Mesenchymal stem cell (in vitro differentiated cells and primary cell): ENCODE results near the gene CYP19A1.
"Not testable (repeated sequence)": the region's sequence is repeated elsewhere in the genome, so short reads cannot be mapped to it uniquely, and the experiment has no call there.

Source experiments
- DNase-seq: peaks from one replicate; pipeline ENCODE4 v3.0.0-alpha.2; 2013
- H2AFZ ChIP-seq: one replicate; pipeline ENCODE4 v1.6.1; 2013; ENCODE audit warnings: low read depth, mild to moderate bottlenecking, control low read depth, inconsistent platforms, low read length, moderate library complexity
- H2AK5ac ChIP-seq: 2 replicates; pipeline ENCODE4 v1.6.1; 2013; ENCODE audit warnings: low read length, moderate library complexity, mild to moderate bottlenecking, inconsistent platforms; ENCODE audit not compliant: severe bottlenecking
- H2BK120ac ChIP-seq: one replicate; pipeline ENCODE4 v1.6.1; 2013; ENCODE audit warnings: low read depth, mild to moderate bottlenecking, inconsistent platforms, low read length, moderate library complexity
- H2BK12ac ChIP-seq, 2 experiments: one replicate each; pipeline ENCODE4 v1.6.1; 2013; ENCODE audit warnings: inconsistent platforms in 2 of 2, low read length in 2 of 2, mild to moderate bottlenecking in 2 of 2, moderate library complexity in 2 of 2, control low read depth in 1 of 2
- H2BK15ac ChIP-seq: one replicate; pipeline ENCODE4 v1.6.1; 2013; ENCODE audit warnings: mild to moderate bottlenecking, low read depth, inconsistent platforms; ENCODE audit not compliant: poor library complexity, severe bottlenecking
- H2BK5ac ChIP-seq: 2 replicates; pipeline ENCODE4 v1.6.1; 2013; ENCODE audit warnings: low read depth, mild to moderate bottlenecking, low read length, control low read depth, inconsistent platforms; ENCODE audit not compliant: poor library complexity, severe bottlenecking
- H3K14ac ChIP-seq, 2 experiments: one replicate each; pipeline ENCODE4 v1.6.1; 2013; ENCODE audit warnings: inconsistent platforms in 2 of 2, low read length in 2 of 2, control low read depth in 1 of 2, mild to moderate bottlenecking in 1 of 2, moderate library complexity in 1 of 2
- H3K18ac ChIP-seq, 2 experiments: one replicate each; pipeline ENCODE4 v1.6.1; 2013; ENCODE audit warnings: inconsistent platforms in 2 of 2, low read length in 2 of 2, control low read depth in 1 of 2, low read depth in 1 of 2, mild to moderate bottlenecking in 1 of 2
- H3K23ac ChIP-seq, 2 experiments: one replicate each; pipeline ENCODE4 v1.6.1; 2013; ENCODE audit warnings: inconsistent platforms in 2 of 2, low read length in 2 of 2, mild to moderate bottlenecking in 2 of 2, moderate library complexity in 2 of 2, control low read depth in 1 of 2
- H3K27ac ChIP-seq: 2 replicates; pipeline ENCODE4 v1.5.1; 2013; ENCODE audit warnings: mild to moderate bottlenecking, moderate library complexity, low read length, control low read depth, inconsistent platforms; ENCODE audit not compliant: poor library complexity, severe bottlenecking
- H3K27me3 ChIP-seq, 2 experiments: 2 replicates each; pipeline versions ENCODE4 v1.6.1 to v1.7.0; 2013; ENCODE audit warnings: low read length in 2 of 2, mild to moderate bottlenecking in 2 of 2, moderate library complexity in 2 of 2, control low read depth in 1 of 2, inconsistent platforms in 1 of 2; ENCODE audit not compliant: control insufficient read depth in 1 of 2, insufficient read depth in 1 of 2
- H3K36me3 ChIP-seq, 2 experiments: 2 replicates each; pipeline versions ENCODE4 v1.6.1 to v1.7.0; 2013; ENCODE audit warnings: low read length in 2 of 2, control low read depth in 1 of 2, inconsistent platforms in 1 of 2, low read depth in 1 of 2, mild to moderate bottlenecking in 1 of 2; ENCODE audit not compliant: insufficient read depth in 2 of 2, control insufficient read depth in 1 of 2
- H3K4ac ChIP-seq, 2 experiments: one replicate each; pipeline ENCODE4 v1.6.1; 2013; ENCODE audit warnings: inconsistent platforms in 2 of 2, low read length in 2 of 2, mild to moderate bottlenecking in 2 of 2, moderate library complexity in 2 of 2, control low read depth in 1 of 2, low read depth in 1 of 2
- H3K4me1 ChIP-seq: 2 replicates; pipeline ENCODE4 v1.6.1; 2013; ENCODE audit warnings: low read depth, low read length, control low read depth; ENCODE audit not compliant: control insufficient read depth, insufficient read depth
- H3K4me2 ChIP-seq: 2 replicates; pipeline ENCODE4 v1.6.1; 2013; ENCODE audit warnings: low read length, mild to moderate bottlenecking, inconsistent platforms; ENCODE audit not compliant: poor library complexity, severe bottlenecking
- H3K4me3 ChIP-seq, 2 experiments: 2 replicates each; pipeline versions ENCODE4 v1.5.1 to v1.7.0; 2013; ENCODE audit warnings: low read length in 2 of 2, mild to moderate bottlenecking in 2 of 2, control low read depth in 1 of 2, low read depth in 1 of 2; ENCODE audit not compliant: insufficient read depth in 1 of 2
- H3K79me1 ChIP-seq: replicated peaks from 2 replicates; pipeline ENCODE4 v1.6.1; 2013; ENCODE audit warnings: mild to moderate bottlenecking, control low read depth, low read length, inconsistent platforms; ENCODE audit not compliant: poor library complexity, severe bottlenecking
- H3K9ac ChIP-seq: 2 replicates; pipeline ENCODE4 v1.7.0; 2013; ENCODE audit warnings: mild to moderate bottlenecking, low read length, moderate library complexity
- H3K9me3 ChIP-seq: 2 replicates; pipeline ENCODE4 v1.7.0; 2013; ENCODE audit warnings: mild to moderate bottlenecking, low read length; ENCODE audit not compliant: control insufficient read depth
- H4K8ac ChIP-seq: one replicate; pipeline ENCODE4 v1.6.1; 2013; ENCODE audit warnings: inconsistent platforms, mild to moderate bottlenecking, low read length, moderate library complexity
- H4K91ac ChIP-seq: one replicate; pipeline ENCODE4 v1.6.1; 2013; ENCODE audit warnings: mild to moderate bottlenecking, low read length, inconsistent platforms
- WGBS: methylation state at CpG from one replicate; pipeline ENCODE4 v1.1.7; 2013; ENCODE audit warnings: mixed read lengths; 5-methylcytosine and 5-hydroxymethylcytosine counted together

CYP19A1 gene

DNA sequence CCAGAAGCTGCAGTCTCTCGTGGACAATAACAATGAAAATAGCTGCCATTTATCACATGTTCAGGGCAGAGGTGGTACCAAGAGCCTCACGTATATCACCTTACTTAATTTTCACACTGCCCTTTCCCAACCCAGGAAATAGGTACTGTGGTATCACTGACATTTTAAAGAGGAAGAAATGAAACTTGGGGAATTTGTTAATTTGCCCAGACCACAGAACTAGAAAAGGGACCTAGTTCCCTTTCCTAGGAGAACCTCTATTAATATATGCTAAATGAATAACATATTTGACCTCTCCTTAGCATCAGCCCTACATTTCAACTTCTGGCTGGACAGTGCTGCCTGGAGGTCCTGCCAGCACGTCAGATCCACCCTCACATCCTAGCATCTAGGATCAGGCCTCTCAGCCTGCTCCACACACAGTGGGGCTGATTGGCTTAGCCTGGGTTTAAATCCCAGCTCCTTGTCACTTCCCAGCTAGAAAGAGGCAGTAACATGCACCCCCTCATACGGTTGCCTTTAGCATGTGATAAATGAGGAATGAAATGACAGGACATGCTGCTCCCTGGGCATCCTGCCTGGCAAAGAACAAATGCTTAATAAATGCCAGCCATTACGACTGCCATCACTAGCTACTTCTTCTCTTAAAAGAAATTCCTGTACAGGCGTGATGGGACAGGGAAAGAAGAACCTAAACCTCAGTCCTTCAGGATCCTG lies 148.6 kb downstream of the CYP19A1 start:
- Histone ChIP-seq H2AFZ (no peak overlapping the region), H2BK5ac (no peak overlapping the region), H3K27ac (no peak overlapping the region), H2BK12ac (no peak overlapping the region), H2BK120ac (no peak overlapping the region), H3K4ac (no peak overlapping the region), H3K79me1 (no peaks in the 10 kb centered on the region), H3K9me3 (no peaks in the 10 kb centered on the region), H2AK5ac (no peak overlapping the region), H3K18ac (no peak overlapping the region), H3K4me1 (peaks cover 5% of the 10 kb centered on the region), H3K4me2 (no peak overlapping the region), H2BK15ac (no peak overlapping the region), H3K36me3 (no peaks in the 10 kb centered on the region), H3K4me3 (no peak overlapping the region), H4K8ac (no peak overlapping the region), H3K14ac (no peak overlapping the region), H3K27me3 (peaks cover 4 to 33% of the 10 kb centered on the region in 2 experiments), H3K9ac (no peak overlapping the region), H4K91ac (no peak overlapping the region), H3K23ac (no peak overlapping the region)
- WGBS: 75% methylated on average over 5 of the region's 6 CpGs
- DNase-seq: no peak

DNA sequence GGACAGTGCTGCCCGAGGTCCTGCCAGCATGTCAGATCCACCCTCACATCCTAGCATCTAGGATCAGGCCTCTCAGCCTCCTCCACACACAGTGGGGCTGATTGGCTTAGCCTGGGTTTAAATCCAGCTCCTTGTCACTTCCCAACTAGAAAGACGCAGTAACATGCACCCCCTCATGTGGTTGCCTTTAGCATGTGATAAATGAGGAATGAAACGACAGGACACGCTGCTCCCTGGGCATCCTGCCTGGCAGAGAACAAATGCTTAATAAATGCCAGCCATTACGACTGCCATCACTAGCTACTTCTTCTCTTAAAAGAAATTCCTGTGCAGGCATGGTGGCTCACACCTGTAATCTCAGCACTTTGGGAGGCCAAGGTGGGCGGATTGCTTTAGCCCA lies 149.6 kb downstream of the CYP19A1 start:
- not testable (repeated sequence) for H3K18ac ChIP-seq, H4K8ac ChIP-seq, H3K23ac ChIP-seq, H2AK5ac ChIP-seq, H3K9me3 ChIP-seq, H3K4me3 ChIP-seq, H2BK12ac ChIP-seq, H3K4ac ChIP-seq, H3K4me2 ChIP-seq, H3K4me1 ChIP-seq, H3K9ac ChIP-seq, H2AFZ ChIP-seq, H3K79me1 ChIP-seq, H2BK5ac ChIP-seq, H2BK15ac ChIP-seq, H3K36me3 ChIP-seq, H3K27ac ChIP-seq, H4K91ac ChIP-seq, H2BK120ac ChIP-seq, H3K14ac ChIP-seq, DNase-seq
- WGBS: 81% methylated on average over 5 of the region's 6 CpGs
- H3K27me3 ChIP-seq: peaks cover 9 to 40% of the 10 kb centered on the region in 2 experiments

DNA sequence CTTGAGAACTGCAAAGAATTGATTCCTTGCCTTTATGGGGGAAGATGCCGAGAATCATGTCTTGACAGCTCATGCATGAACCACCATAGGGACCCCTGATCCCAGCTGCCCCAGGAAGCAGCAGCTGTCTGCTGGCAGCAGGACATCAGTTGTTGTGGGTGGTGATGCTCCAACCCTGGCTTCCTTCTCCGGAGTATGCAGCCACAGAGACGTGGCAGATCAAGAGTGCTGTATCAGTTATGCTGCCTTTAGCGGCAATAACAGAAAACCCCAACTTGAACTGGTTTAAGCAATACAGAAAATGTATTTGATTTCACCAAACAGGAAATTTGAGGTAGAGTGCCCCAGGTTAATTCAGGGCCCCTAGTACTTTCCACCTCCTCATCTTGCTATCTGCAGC lies 151.5 kb downstream of the CYP19A1 start:
- no peak overlapping the region for H4K8ac ChIP-seq
- H3K4ac ChIP-seq: no peak overlapping the region
- no peaks in the 10 kb centered on the region for H3K36me3 ChIP-seq
- H3K14ac ChIP-seq: no peak overlapping the region
- H3K4me3 ChIP-seq: no peak overlapping the region
- H3K9ac ChIP-seq: no peak overlapping the region
- H2AK5ac ChIP-seq: no peak overlapping the region
- no peak overlapping the region for H3K27ac ChIP-seq
- H2BK5ac ChIP-seq: no peak overlapping the region
- H3K79me1 ChIP-seq: no peaks in the 10 kb centered on the region
- no peak overlapping the region for H2BK120ac ChIP-seq
- H2BK15ac ChIP-seq: no peak overlapping the region
- DNase-seq: no peak
- no peaks in the 10 kb centered on the region for H3K4me1 ChIP-seq
- H3K18ac ChIP-seq: no peak overlapping the region
- 96% methylated on average over 4 of the region's 4 CpGs for WGBS
- no peak overlapping the region for H2BK12ac ChIP-seq
- H3K27me3 ChIP-seq: peaks cover 9 to 46% of the 10 kb centered on the region in 2 experiments
- no peak overlapping the region for H3K23ac ChIP-seq
- H3K4me2 ChIP-seq: no peak overlapping the region
- H2AFZ ChIP-seq: no peak overlapping the region
- no peaks in the 10 kb centered on the region for H3K9me3 ChIP-seq
- no peak overlapping the region for H4K91ac ChIP-seq

DNA sequence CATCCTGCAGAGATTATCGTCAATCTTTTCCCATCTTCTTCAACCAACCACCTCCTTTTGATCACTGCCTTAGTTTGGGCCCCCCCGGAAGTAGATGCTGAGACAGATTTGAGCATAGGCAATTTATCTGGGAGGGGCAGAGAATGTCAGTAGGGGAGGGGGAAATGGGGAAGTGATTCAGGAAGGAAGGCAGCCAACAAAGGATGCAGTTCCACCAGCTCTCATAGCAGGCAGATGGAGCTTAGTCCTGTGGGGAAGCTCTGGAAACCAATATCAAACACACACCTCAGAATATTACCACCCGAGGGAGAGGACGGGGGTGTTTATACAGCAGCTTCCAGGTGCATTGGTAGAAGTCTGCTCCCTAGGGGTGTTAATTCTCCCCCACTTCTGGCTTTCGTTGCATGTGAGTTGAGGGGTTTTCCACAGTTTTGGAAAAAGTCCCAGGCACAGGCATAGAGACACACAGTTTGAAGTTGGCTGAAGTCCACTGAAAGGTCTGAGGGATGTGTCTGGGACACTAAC lies 152.2 kb downstream of the CYP19A1 start:
- Histone ChIP-seq H2BK12ac (no peak overlapping the region), H4K8ac (no peak overlapping the region), H3K27me3 (peaks cover 9 to 47% of the 10 kb centered on the region in 2 experiments), H3K4me2 (no peak overlapping the region), H4K91ac (no peak overlapping the region), H3K14ac (no peak overlapping the region), H3K36me3 (no peaks in the 10 kb centered on the region), H2BK5ac (no peak overlapping the region), H2AFZ (no peak overlapping the region), H2BK120ac (no peak overlapping the region), H3K4ac (no peak overlapping the region), H3K79me1 (no peaks in the 10 kb centered on the region), H3K9ac (no peak overlapping the region), H3K9me3 (no peaks in the 10 kb centered on the region), H2AK5ac (no peak overlapping the region), H3K23ac (no peak overlapping the region), H3K4me1 (no peaks in the 10 kb centered on the region), H3K4me3 (no peak overlapping the region), H2BK15ac (no peak overlapping the region), H3K18ac (no peak overlapping the region), H3K27ac (no peak overlapping the region)
- 88% methylated on average over 4 of the region's 5 CpGs for WGBS
- no peak for DNase-seq
